ENCODE measurements around the gene ACOT9. TPM values are rescaled to one million over a fixed set of nuclear protein-coding genes. Genes with fewer than 3 reads are reported as not detected.

The ACOT9 gene
- total RNA-seq, 1 donor from 2014 or later: 52.7 TPM

DNA sequence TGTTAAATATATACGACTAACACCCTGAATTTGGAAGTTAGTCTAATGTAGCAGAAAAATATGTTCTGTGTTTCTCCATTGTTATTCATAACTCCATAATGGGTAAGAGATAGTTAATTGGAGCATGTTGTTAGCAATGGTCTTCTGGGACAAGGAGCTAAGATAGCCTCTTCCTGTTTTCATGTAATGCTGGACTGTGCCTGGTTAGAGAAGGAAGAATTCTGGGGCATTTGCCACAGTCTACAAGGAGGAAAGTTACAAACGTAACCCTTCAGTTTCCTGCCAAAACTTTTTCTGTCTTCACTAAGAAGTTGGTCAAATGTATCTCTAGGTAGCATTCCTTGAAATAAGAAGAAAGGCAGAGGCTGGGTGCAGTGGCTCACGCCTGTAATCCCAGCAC is 70.0 kb downstream of the ACOT9 start:
- no peaks in the 10 kb centered on the region for H3K9me3 Mint-ChIP-seq
- no peaks in the 10 kb centered on the region for H3K27me3 Mint-ChIP-seq (ENCODE audit: insufficient read depth, low read depth)
- no peak overlapping the region for H3K27ac Mint-ChIP-seq
- Histone ChIP-seq H3K4me1 (peaks cover 4% of the 10 kb centered on the region), H3K27ac (no peak overlapping the region), H2AFZ (replicated peaks) (no peak overlapping the region), H3K9me3 (ENCODE audit: low read depth) (no peaks in the 10 kb centered on the region), H3K79me2 (ENCODE audit: low read depth) (peaks cover 28% of the 10 kb centered on the region), H3F3A (ENCODE audit: low read depth) (no peaks in the 10 kb centered on the region), H3K4me2 (no peak overlapping the region), H3K9ac (no peak overlapping the region), H3K4me3 (no peak overlapping the region), H3K27me3 (no peaks in the 10 kb centered on the region), H4K20me1 (ENCODE audit: low read depth) (no peaks in the 10 kb centered on the region), H3K36me3 (peaks cover 6% of the 10 kb centered on the region)
- H3K36me3 Mint-ChIP-seq: peaks cover 15% of the 10 kb centered on the region
- peaks cover 8% of the 10 kb centered on the region for H3K4me1 Mint-ChIP-seq
- TF ChIP-seq EZH2 (IDR thresholded peaks at IDR 0.05) (no peak), EZH2phosphoT487 (IDR thresholded peaks at IDR 0.05) (no peak)
- TF ChIP-seq, protein P1, sequence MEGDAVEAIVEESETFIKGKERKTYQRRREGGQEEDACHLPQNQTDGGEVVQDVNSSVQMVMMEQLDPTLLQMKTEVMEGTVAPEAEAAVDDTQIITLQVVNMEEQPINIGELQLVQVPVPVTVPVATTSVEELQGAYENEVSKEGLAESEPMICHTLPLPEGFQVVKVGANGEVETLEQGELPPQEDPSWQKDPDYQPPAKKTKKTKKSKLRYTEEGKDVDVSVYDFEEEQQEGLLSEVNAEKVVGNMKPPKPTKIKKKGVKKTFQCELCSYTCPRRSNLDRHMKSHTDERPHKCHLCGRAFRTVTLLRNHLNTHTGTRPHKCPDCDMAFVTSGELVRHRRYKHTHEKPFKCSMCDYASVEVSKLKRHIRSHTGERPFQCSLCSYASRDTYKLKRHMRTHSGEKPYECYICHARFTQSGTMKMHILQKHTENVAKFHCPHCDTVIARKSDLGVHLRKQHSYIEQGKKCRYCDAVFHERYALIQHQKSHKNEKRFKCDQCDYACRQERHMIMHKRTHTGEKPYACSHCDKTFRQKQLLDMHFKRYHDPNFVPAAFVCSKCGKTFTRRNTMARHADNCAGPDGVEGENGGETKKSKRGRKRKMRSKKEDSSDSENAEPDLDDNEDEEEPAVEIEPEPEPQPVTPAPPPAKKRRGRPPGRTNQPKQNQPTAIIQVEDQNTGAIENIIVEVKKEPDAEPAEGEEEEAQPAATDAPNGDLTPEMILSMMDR (IDR thresholded peaks at IDR 0.05): no peak
- no peak for DNase-seq (ENCODE audit: low spot score)
- H3K4me3 Mint-ChIP-seq: no peak overlapping the region

DNA sequence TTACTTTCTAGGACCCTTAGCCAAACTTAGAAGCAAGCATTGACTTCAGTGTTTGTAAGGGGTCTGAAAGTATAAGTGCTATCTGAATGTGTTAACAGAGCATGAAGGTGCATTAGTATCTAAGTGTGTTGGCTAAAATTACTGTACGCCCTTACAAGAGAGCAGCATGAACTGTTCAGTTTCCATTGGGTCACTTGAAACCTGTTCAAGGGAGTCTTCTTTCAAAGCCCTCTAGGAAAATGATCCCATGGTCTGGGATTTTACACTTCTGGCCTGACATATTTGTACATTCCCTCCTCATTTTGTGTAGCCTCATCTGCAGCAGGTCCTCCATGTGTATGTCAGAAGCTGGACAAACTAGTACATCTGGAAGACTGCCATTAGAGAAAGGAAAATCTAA is 72.5 kb downstream of the ACOT9 start:
- no peaks in the 10 kb centered on the region for H4K20me1 ChIP-seq (ENCODE audit: low read depth)
- peaks cover 12% of the 10 kb centered on the region for H3K36me3 Mint-ChIP-seq
- no peak overlapping the region for H3K4me3 Mint-ChIP-seq
- peaks cover 12% of the 10 kb centered on the region for H3K4me1 ChIP-seq
- no peak for TF ChIP-seq EZH2phosphoT487 (IDR thresholded peaks at IDR 0.05)
- TF ChIP-seq EZH2 (IDR thresholded peaks at IDR 0.05): no peak
- TF ChIP-seq, protein P1 (IDR thresholded peaks at IDR 0.05): no peak
- no peak overlapping the region for H3K27ac ChIP-seq
- no peaks in the 10 kb centered on the region for H3K9me3 Mint-ChIP-seq
- H3K4me2 ChIP-seq: no peak overlapping the region
- H2AFZ ChIP-seq (replicated peaks): no peak overlapping the region
- H3K9me3 ChIP-seq (ENCODE audit: low read depth): no peaks in the 10 kb centered on the region
- H3K36me3 ChIP-seq: peaks cover 6% of the 10 kb centered on the region
- H3K4me3 ChIP-seq: no peak overlapping the region
- H3K79me2 ChIP-seq (ENCODE audit: low read depth): peaks cover 34% of the 10 kb centered on the region
- no peak overlapping the region for H3K9ac ChIP-seq
- no peaks in the 10 kb centered on the region for H3K27me3 ChIP-seq
- DNase-seq (ENCODE audit: low spot score): no peak
- H3F3A ChIP-seq (ENCODE audit: low read depth): no peaks in the 10 kb centered on the region
- H3K4me1 Mint-ChIP-seq: peaks cover 22% of the 10 kb centered on the region
- H3K27ac Mint-ChIP-seq: no peak overlapping the region
- no peaks in the 10 kb centered on the region for H3K27me3 Mint-ChIP-seq (ENCODE audit: insufficient read depth, low read depth)

DNA sequence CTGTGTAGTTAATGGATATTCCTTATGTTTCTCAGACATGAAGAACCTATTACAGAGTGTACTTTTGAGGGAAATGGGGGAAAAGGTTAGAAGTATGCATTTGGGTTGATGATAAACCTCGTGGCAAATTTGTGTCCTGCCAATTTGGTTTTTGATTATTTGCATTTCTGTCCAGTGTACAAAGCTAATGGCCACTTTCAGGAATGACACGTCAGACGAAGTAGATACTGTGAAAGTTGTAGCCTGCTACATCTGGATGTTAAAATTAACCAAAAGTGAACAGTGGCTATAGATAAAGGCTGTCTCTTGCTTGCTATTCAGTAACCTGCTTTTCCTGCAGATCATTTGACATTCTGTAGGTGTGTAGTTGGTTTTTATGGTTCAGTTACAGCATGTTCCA is 74.7 kb downstream of the ACOT9 start:
- H3F3A ChIP-seq (ENCODE audit: low read depth): no peaks in the 10 kb centered on the region
- no peaks in the 10 kb centered on the region for H3K9me3 Mint-ChIP-seq
- H3K36me3 ChIP-seq: peaks cover 6% of the 10 kb centered on the region
- H2AFZ ChIP-seq (replicated peaks): no peak overlapping the region
- no peaks in the 10 kb centered on the region for H3K9me3 ChIP-seq (ENCODE audit: low read depth)
- no peak for TF ChIP-seq EZH2phosphoT487 (IDR thresholded peaks at IDR 0.05)
- TF ChIP-seq EZH2 (IDR thresholded peaks at IDR 0.05): no peak
- TF ChIP-seq, protein P1 (IDR thresholded peaks at IDR 0.05): no peak
- no peak overlapping the region for H3K27ac Mint-ChIP-seq
- H3K4me3 ChIP-seq: peak overlapping the region; percentile 58
- peaks cover 34% of the 10 kb centered on the region for H3K79me2 ChIP-seq (ENCODE audit: low read depth)
- H3K4me1 ChIP-seq: peaks cover 12% of the 10 kb centered on the region
- H3K27me3 Mint-ChIP-seq (ENCODE audit: insufficient read depth, low read depth): peaks cover 3% of the 10 kb centered on the region
- H3K27ac ChIP-seq: no peak overlapping the region
- no peaks in the 10 kb centered on the region for H4K20me1 ChIP-seq (ENCODE audit: low read depth)
- H3K4me2 ChIP-seq: peak overlapping the region; percentile 84
- DNase-seq (ENCODE audit: low spot score): no peak
- H3K4me1 Mint-ChIP-seq: peaks cover 22% of the 10 kb centered on the region
- no peak overlapping the region for H3K9ac ChIP-seq
- no peaks in the 10 kb centered on the region for H3K27me3 ChIP-seq
- H3K36me3 Mint-ChIP-seq: peaks cover 9% of the 10 kb centered on the region
- peak overlapping the region; percentile 89 for H3K4me3 Mint-ChIP-seq
